ENCODE measurements around the gene METTL15.

GRCh38 chr11:28168718-28169117 lies 60.5 kb downstream of the METTL15 start:
- TF ChIP-seq CTCF (IDR thresholded peaks at IDR 0.05) (no peak), FOSL2 (IDR thresholded peaks at IDR 0.05) (no peak), FOSL2 (CRISPR knock-in tag; IDR thresholded peaks at IDR 0.05) (no peak), POLR2A (IDR thresholded peaks at IDR 0.05; ENCODE audit: low read length) (no peak), USF2 (IDR thresholded peaks at IDR 0.05) (no peak), BHLHE40 (IDR thresholded peaks at IDR 0.05; ENCODE audit: low read depth, low read length) (no peak), RFX5 (IDR thresholded peaks at IDR 0.05) (no peak), MAX (IDR thresholded peaks at IDR 0.05) (no peak), RAD21 (conservative IDR thresholded peaks at IDR 0.05 in 1 of 2, IDR thresholded peaks at IDR 0.05 in 1 of 2) (no peak)
